A204.1 (cell line): ENCODE measurements around the gene RTL1.

ENCODE experiments used
- FAIRE-seq: peaks from 2 replicates; lab custom pipeline; 2012; peaks lifted over from hg19 to GRCh38; lab: Jason Lieb, UNC

RTL1 gene

DNA sequence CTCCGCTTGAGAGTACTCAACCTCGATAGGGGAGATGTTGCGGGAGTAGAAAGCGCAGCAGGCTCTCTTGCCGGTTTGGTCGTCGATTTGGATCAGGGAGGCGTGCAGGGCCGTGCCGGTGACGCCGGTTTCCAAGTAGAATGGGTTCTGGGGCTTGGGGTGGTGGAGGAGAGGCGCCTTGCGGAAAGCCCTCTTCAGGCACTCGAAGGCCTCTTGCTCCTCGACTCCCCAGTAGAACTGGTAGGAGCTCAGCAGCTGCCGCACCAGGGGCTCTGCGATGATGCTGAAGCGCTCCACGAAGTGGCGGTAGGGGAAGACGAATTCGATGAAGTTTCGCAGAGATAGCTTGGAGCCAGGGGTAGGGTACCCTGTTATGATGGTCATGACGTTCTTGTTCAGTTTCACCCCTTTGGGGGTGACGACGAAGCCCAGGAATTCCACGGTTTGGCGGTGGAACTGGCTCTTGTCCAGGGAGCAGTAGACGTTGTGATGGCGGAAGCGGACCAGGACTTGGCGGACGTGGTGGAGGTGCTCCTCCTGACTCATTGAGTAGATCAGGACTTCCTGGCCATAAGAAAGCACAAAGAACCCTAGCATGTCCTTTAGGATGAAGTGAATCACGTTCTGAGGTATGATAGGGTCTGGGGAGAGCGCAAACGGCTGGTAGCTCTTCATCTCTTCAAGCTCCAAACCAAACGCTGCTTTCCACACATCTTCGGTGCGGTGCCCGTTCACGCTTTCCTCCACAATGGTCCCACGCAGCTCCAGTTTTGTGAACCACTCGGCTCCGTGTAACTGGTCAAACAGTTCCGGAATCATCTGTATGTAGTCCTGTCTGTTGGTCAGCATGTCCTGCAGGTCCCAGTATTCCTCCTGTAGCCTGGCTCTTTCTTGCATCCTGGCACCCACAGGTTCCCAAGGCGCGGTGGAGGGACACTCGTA lies 21.2 kb downstream of the RTL1 start:
- FAIRE-seq = no peak

DNA sequence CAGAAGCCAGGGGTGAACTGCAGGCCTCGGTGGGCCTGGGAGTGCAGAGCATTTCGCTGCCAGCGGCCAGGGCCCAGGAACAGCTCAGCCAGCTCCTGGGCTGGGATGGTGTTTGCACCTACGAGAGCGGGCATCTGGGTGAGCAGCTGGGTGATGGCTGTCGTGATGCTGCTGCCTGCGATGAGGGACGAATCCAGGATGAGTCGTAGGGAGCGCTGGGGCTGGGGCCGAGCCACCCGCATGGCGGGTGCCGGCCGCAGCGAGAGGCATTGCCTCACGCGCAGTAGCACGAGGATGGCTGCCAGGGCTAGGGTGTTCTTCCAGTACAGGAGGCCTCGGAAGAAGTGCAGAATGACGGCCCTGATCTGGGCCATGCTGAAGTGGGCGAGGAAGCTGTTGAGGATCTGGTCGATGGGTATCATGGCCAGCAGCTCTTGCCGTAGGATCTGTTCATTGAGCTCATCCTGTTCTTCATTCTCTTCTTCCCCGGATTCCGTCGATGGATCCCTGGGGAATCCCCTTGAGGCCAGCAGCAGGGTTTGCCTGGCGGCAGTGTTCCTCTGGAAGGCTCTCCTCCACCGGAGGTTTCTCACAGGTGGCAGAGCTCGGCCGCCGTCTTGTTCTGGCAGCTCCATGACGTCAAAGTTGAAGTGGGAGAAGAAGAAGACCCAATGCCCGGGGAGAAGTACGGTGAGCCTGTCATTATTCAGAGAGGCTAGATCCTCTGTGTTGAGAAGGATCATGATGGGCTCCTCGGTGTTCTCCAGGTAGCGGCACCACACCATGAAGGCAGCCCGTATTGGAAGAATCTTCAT lies 22.1 kb downstream of the RTL1 start:
- FAIRE-seq = no peak

DNA sequence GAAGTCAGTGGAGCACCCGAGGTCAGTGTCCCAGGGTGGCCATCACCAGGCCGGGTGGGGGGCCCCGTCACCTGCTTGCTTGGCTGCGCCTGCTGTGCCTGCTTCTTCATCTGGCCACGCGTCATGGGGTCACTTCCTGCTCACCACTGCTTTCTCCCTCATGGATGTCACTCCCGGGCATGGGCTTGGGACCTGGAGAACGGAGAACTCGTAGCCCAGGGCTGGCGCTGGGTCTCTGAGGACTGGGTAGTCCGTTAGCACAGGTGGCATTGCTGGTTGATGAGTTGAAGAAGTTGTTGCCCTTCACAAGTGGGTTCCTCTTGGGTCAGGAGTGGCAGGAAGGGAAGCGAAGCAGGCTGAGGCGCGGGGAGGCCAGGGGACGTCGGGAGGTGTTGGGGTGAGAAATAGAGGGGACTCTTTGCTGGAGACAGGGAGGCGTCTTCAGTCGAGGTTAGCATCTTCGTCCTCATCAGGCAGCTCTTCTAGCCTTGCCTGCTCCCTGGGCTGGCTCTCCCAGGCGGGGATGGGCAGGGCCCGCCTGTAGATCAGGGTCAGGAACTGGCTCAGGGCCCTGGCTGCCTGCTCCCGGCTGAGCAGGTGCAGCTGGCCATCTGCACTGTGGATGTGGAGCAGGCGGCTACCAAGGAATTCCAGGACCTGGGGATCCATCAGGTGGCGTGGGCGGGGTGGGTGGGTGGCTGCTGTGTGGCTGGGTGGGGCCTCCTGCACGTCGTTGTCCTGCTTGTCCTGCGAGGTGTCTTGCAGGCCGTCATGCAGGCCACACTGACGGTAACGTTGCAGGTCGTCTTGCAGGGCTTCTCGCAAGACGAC lies 23.0 kb downstream of the RTL1 start:
- FAIRE-seq = no peak

DNA sequence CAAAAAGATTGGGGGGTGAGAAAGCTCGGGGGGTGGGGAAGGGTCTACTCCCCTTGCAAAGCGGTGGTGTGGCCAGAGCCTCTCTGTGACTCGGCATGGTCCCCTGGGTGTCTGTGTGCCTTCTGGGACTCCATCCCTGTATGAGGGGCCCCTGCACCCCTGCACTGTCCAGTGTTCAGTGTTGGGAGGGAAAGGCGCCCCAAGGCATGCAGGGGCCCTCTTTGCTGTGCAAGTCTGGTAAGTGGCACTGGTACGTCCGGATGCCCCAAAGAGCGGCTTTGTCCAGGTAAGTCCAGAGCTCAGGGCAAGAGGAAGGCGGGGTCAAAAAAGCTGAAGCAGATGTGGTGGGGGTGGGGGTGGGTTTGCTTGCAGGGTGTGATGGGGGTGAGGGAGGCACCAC lies 23.7 kb downstream of the RTL1 start:
- no peak for FAIRE-seq

DNA sequence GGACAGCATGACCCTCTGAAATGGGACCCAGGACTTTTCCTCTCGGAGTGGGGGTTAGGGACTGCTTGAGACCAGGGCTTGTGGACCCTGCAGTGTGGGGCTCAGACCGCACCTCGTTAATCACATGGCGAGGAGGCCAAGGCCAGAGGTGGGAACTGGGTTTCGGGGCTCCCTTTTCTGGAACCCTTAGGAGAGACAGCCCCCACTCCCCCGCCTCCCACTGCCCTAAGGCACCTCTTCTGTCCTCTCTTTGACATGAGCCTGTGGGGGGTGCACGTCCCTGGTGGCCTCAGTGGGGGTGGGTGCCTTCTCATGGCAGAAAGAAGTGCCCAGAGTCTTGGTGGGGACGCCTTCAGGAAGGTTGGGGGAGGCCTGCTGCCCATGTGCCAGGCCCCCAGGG lies 24.3 kb downstream of the RTL1 start:
- no peak for FAIRE-seq

DNA sequence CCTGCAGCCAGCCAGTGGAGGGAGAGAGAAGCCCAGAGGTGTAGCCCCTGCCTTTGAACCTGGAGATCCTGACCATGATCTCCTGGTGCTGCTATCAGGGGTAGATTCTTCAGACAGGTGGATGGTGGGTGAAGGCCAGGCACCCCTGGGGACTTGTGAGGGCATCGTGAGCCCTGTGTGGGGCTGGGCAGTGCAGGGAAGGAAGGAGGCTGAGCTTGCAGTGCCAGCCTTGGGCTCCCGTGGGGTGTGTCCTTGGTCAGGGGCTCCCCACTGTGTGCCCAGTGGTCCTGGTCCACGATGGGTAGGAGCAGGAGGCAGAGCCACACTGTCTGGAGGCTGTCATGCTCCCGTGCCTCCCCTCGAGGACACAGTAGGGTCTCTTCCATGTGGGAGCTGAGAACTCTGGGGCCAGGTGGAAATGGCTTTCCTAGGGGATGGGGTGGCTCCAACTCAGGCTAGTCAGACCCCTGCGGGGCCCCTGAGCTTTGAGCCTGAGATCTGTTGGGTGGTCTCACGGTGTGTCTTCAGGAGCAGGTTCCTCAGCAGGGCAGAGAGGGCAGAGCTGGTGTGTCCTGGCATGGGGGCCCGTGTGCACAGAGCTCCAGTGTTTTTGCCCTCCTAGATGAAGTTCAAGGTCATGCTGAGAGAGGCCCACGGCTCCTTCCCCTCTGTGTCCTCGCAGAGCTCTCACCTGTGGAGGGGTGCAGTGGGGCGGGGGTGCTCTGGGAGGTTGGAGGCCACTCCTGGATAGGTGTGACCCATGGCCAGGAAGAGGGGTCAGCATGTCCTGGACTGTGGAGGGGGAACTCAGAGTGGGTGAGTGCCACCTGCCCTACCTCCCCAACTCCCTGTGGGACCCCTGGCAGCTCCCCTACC lies 25.0 kb downstream of the RTL1 start:
- no peak for FAIRE-seq

DNA sequence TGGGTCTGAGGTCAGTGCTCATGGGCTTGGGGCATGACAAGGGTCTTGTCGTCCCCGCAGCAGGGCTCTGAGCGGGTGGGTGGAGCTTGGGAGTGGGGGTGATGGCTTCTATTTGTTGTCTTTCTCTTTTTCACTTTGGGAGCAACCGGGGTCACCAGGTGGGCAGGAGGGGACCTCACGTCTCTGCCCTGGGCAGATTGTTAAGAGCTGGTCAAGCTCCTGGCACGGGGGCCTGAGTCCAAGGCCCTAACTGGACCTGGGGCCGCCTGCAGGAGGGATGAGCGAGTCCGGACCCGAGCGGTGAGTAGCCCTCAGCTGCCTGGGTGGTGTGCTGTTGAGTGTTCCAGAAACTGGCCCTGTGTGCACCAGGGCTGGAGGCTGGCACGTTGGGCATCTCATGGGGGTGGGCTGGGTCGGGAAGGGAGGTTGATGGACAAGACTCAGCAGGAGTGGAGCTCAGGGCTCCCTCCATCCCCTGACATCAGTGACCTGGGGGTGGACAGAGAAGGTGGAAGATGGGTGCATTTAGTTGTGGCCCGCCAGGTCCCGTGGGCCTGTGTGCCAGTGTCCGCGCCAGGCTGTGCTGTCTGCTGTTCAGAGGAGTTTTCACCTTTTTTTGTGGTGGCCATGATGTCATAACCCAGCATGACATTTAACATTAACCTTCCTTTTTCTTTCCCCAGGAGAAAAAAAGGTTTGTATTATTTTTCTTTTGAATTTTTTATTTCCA lies 27.5 kb downstream of the RTL1 start:
- FAIRE-seq = no peak

DNA sequence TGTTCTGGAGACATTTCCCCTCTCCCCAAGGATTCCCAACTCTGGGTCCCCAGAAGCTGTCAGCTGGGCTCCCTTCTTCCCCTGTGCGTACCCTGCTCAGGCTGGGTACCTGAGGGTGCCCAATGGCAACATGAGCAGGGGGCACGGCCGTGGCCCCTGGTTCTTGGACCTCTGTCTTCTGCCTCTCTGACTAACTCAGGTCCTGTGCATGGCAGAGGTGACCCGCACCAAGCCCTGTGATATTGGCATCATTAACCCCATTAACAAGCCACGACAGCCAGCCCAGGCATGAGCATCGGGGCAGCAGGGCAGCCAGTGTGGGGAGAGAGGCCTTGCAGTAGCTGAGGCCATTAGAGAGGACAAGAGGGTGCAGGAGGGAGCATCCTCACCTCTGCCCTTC lies 28.4 kb downstream of the RTL1 start:
- FAIRE-seq = no peak

DNA sequence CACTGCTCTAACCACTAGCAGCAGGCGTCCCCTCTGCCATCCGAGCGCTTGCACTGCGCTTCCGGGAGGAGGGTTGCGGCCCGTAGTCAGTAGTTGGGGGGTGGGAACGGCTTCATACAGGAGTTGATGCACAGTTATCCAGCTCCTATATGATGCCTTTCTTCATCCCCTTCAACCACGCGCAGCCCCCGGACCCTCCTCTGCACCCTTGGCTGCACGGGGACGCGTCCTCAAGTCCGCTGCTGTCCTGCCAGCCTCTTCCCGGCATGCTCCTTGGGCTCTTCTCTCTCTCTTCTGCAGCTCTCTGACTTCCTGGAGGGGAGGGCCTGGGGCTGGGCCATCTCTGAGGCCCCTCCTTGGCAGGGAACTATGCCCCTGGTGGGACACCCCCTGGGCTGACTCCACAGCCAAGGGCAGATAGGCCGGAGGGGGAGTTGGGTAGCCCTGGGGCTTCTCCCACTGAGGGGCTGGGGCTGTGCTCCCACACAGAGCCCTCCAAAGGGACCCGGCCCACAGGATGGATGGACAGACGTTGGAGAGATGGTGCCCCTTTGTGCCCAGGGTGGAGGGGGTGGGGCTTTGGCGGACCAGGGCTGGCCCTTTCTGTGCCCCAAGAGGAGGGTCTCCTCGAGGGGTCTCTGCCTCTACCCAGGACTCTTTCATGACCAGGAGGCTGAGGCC lies 29.0 kb downstream of the RTL1 start:
- FAIRE-seq = no peak

DNA sequence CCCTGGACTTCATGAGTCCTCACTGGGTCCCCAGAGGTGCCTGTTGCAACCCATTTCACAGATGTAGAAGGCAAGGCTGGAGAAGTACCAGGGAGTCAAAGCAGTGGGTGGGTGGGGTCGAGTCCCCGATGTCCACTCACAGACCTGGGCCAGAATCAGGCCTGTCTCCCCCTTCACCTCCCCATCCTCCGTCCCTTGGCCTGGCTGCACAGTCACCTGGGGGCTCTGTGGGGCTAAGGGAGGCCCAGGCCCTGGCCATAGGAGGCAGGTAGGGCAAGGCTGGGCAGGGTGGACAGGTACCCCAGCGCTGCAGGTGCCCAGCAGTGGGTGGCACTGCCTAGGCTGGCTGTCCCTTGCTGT lies 29.5 kb downstream of the RTL1 start:
- no peak for FAIRE-seq

DNA sequence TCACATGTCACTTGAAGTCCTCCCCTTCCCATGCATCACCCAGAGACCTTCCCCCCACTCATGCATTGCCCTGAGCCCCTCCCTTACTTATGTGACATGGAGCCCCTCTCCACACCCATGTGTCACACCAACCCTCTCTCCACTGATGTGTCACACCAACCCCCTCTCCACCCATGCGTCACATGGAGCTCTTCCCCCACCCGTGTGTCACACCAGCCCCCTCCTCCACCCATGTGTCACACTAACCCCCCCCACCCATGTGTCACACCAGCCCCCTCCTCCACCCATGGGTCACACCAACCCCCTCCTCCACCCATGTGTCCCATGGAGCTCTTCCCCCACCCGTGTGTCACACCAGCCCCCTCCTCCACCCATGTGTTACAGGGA lies 30.4 kb downstream of the RTL1 start:
- FAIRE-seq = no peak

DNA sequence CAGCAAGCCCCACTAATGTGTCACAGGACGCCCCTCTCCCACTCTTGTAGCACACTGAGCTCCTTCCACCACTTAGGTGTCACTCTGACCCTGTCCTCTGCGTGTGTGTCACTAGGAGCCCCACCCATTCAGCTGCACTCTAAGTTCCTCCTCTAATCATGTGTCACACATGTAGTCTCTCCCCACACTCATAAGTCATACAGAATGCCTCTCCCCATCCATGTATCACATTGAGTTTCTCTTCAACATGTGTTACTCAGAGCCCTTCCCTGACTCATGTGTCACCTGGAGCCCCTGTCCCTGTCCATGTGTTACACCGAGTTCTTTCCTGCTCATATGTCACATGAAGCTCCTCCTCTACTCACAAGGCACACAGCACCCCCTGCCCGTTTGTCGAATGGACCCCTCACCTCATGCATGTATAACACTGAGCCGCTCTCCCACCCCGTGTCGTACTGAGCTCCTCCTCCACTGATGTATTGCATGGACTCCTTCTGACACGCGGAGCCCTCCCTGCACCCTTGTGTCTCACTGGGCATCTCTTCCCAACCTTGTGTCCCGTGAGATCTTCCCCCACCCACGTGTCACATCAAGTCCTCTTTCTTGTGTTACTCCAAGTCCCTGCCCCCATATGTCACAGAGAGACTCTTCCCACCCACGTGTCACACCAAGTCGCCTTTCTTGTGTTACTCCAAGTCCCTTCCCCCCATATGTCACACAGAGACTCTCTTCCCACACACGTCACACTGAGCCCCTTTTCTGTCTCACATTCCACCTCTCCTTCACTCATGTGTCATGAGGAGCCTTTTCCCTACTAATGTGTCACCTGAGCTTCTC lies 31.0 kb downstream of the RTL1 start:
- FAIRE-seq = no peak

DNA sequence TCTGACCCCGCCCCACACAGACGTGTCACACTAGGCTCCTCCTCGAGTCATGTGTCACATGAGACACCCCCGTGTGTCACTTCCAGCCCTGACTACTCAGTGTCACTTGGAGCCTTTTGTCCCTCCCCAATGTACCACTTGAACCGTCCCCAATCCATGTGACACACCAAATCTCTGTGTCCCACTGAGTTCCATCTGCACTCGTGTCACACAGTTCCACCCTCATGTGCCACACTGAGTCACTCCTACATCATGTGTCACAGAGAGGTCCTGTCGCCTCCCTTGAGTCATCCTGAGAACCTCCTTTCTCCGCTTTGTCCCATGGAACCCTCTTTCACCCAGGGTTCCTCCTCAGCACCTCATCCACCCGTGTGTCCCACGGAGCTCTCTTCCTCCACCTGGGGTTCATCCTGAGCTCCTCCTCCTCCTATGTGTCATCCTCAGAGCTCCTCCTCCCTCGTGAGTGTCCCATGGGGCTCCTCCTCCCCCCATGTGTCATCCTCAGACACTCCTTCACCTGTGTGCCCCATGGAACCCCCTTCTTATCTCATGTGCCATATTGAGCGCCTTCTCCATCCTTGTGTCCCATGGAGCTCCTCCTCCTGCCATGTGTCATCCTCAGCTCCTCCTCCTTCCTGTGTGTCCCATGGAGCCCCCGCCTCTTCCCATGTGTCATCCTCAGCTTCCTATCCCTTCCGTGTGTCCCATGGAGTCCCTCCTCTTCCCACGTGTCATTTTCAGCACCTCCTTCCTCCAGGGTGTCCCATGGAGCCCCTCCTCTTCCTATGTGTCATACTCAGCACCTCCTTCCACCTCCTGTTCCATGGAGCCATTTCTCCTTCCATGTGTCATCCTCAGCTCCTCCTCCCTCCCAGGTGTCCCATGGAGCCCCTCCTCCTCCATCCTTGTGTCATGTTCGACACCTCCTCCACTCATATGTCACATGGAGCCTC lies 32.0 kb downstream of the RTL1 start:
- FAIRE-seq = no peak

DNA sequence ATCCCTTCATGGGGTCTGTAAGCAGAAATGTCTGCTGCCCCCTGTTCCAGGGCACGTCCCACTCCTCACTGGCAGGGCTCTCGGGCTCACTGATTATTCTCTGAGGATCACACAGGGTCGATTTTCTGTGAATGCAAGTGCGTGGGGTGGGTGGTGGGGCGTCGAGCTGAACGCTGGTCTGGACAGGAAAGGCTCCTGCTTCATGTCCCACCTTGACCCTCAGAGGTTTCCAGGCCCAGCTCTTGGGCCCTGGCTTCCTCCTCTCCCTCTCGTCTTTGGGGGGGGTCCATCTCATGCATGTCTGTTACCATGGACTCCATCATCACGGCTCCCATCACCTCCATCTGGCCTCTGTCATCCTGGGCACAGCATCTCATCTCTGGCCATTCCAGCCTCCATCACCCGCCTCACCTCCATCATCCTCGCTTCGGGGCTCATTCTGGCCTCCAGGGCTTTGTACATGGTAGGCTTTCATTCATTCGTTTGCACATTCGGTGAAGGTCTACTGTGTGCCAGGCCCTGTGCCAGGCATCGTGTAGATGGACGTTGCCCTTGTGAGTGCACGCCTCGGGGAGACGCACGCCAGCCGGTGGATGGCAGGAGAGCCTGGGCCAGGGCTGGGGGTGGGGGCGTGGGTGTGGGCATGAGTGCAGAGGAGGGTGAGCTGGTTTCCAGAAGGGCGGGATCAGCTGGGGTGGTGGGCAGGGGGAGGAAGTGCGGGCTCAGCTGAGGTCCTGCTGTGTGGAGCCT lies 34.7 kb downstream of the RTL1 start:
- no peak for FAIRE-seq

DNA sequence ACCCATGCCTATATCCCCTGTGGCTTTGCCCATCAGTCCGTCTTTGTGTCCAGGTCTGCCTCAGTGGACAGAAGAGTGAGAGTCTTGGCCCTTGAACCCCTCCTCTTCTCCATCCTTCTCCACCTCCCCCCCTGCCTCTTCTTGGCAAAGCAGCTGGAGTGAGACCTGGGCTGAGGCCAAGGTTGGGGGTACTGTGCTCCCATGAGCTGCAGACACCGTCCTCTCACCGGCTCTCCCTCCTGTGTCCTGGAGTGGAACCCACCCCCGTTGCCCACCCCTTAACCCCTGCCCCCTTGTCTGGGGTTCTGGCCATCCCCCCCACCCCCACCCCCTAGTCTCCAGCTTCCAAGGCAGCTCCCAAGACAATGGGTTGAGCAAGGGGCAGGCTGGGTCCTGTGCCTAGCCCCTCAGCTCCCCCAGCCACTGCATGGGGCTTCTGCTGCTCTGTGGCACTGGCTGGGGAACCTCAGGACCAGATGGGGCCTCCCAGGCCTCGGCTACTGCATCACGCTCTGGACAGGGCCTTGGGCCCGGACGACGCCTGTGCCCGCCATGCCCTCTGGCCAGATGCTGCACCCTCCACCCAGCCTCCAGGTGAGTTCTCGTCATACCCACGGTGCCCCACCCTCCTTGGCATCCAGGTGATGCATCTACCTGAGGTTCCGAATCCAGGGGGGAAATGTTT lies 35.7 kb downstream of the RTL1 start:
- no peak for FAIRE-seq

DNA sequence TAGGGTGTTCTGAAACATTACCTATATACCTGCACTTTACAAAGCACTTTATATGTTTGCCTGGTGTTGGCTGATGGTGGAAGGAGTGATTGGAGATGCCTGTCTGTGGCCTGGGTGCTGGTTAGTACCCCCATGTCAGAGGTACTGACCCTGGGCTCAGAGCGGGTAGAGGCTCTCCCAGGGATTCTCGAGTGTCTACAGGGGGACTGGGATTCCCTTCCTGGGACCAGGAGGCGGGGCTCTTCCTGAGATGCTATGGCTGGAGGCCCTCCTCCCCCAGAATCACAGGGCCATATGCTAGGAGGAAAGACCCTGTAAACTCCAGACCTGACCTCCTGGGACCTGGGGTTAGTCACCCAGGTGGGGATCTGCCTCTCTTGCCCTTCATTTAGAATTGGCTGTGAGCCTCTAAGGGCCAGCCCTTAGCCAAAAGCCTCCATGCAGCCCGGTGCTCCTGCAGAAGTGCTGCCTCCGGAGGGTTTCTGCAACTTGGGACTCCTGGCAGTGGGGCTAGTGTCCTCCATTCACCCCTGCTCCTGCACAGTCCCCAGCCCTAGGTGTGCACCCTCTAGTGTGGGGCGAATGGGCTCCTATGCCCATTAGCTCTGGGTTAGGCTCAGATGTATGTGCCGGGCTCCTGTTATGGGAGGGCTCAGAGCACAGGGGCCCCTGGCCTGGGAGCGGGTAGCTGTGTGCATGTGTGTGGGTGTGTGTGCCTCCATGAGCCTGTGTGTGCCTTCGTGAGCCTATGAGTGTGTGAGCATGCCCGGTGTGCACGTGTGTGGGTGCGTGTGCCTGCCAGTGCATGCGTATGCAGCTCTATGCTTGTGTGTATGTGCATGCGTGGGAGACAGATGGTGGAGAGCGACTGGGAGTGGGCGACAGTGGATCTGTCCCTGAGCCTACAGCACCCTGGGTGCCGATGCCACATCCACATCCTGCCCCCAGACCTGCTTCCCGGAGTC lies 36.6 kb downstream of the RTL1 start:
- no peak for FAIRE-seq
